HG03571 (cell line): Measurements from ENCODE around the gene DVL1.

Experiments used
- ATAC-seq: cut with Tn5 transposase; IDR thresholded peaks from one replicate; pipeline ENCODE4 v1.9.1; 2021; ENCODE audit not compliant: unreplicated experiment

Gene DVL1

GRCh38 chr1:1312450-1313314 is 36.5 kb downstream of the DVL1 start:
- no peak for ATAC-seq

- no peak for ATAC-seq
Observed at GRCh38 chr1:1311107-1312104, 37.8 kb downstream of the DVL1 start.

GRCh38 chr1:1310476-1311053 is 38.7 kb downstream of the DVL1 start:
- ATAC-seq = no peak

- ATAC-seq = no peak
Observed at GRCh38 chr1:1310109-1310385, 39.2 kb downstream of the DVL1 start.

DNA sequence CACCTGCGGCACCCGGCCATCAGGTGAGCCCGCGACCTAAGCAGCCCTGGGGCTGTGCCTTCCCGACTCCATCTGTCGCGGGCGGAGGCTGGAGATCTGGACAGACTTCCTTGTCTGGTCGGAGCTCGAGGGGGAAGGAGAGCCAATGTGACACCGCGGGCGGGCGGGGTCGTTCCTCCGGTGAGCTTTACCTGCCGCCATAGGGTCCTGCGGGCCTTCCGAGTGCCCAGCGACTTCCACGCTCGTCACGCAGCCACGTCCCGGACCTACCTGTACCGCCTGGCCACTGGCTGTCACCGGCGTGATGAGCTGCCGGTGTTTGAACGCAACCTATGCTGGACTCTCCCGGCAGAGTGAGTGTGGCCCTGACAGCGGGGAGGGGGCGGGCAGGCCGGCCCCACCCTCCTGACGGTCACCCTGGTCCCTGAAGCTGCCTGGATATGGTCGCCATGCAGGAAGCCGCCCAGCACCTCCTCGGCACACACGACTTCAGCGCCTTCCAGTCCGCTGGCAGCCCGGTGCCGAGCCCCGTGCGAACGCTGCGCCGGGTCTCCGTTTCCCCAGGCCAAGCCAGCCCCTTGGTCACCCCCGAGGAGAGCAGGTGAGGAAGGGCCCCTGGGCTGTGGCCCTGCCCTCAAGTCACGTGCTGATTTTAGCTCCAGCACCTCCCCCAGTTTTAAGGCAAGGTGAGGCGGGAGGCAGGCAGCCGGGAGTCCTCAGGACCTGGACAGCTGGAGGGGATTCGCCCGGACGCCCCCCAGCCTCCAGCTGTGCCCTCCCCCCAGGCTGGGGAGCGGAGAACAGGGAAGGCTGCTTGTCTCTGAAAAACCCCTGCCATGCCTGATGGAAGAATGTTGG is 39.7 kb downstream of the DVL1 start:
- ATAC-seq = no peak

DNA sequence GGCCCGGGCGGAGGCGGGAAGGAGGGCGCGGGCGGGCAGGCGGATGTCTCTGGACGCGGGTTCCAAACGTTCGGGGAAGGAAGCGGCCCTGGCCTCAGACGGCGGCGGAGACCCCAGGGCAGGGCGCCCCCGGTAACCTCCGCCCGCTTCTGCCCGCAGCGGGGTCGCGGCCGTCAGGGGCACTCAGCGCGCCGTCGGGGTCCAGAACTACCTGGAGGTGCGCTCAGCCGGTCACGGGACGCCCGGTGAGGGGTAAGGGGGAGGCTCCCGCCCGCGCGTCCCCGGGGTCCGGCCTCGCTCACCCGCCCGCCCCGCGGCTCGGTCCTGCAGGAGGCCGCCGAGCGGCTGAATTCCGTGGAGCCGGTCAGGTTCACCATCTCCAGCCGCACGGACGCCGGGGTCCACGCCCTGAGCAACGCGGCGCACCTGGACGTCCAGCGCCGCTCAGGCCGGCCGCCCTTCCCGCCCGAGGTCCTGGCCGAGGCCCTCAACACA is 40.4 kb downstream of the DVL1 start:
- peak; percentile 6 for ATAC-seq

DNA sequence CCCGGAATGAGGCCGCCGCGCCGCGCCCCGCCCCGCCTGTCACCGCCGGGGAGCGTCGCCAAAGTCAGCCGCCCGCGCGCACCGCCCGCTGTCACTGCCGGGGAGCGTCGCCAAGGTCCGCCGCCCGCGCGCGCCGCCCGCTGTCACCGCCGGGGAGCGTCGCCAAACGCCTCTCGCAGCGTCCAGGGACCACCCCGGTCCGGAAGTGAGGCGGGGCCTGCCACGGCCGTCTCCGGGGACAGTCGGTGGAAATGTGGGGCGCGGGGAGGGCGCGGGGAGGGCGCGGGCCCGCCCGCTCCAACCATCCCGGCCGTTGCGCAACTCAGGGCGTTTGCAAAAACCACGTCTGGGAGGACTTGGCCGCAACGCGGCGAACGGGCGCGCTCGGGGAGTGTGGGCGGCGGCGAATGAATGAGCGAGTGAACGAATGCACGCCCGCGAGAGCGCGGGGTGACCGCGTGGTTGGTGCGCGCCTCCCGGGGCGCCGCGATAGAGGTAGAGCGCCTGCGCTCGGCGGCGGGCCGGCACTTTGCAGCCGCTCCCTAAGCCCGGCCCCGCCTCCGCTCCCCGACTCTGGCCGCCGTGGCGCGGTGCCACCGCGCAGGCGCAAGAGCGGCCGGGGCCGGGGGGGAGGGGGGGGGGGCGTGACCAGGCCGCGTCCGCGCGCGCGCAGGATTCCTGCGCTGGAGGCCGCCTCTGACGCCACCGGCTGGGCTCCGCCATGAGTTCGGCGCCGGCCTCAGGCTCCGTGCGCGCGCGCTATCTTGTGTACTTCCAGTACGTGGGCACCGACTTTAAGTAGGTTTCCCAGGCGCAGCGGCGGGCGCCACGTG is 41.1 kb downstream of the DVL1 start, which contains the start of the genes ACAP3 and PUSL1:
Gene ACAP3, minus strand, starts transcription at position 8 of the 833 bp plus-strand sequence. CDS start 115 bp downstream, outside the sequence.
Gene PUSL1, plus strand, starts transcription at position 675 of the 833 bp plus-strand sequence. Its CDS starts 47 bp downstream, at position 722.
- ATAC-seq = peak; percentile 49

- peak; percentile 6 for ATAC-seq
Observed at GRCh38 chr1:1307261-1307922, 41.8 kb downstream of the DVL1 start.

GRCh38 chr1:1306661-1307260 is 42.5 kb downstream of the DVL1 start:
- ATAC-seq = no peak

DNA sequence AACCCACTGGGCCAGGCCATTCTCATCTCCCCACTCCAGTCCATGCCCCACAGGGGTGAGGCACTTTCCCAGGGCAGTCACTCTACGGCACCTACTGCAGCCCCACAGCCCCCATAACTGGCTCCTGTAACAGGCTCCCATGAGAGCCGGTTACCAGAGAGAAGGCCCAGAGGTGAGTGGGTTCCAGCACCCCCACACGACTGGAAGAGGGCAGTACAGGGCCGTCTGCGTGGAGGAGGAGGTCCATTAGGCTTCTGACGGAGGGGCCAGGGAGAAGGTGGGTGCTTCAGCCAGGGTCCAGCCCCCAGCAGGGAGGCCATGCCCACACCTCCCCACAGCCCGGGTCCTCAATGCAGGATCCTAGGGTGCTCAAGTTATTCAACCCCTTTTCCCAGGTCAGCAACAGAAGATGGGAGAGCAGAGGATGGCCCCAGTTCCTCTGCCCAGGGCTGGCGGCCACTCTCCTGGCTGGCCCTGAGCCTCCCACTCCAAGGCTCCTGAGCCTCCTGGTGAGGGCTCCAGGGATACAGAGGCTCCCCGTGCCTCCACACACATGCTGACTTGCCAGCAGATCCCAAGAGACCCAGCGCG is 43.1 kb downstream of the DVL1 start:
- ATAC-seq = no peak

DNA sequence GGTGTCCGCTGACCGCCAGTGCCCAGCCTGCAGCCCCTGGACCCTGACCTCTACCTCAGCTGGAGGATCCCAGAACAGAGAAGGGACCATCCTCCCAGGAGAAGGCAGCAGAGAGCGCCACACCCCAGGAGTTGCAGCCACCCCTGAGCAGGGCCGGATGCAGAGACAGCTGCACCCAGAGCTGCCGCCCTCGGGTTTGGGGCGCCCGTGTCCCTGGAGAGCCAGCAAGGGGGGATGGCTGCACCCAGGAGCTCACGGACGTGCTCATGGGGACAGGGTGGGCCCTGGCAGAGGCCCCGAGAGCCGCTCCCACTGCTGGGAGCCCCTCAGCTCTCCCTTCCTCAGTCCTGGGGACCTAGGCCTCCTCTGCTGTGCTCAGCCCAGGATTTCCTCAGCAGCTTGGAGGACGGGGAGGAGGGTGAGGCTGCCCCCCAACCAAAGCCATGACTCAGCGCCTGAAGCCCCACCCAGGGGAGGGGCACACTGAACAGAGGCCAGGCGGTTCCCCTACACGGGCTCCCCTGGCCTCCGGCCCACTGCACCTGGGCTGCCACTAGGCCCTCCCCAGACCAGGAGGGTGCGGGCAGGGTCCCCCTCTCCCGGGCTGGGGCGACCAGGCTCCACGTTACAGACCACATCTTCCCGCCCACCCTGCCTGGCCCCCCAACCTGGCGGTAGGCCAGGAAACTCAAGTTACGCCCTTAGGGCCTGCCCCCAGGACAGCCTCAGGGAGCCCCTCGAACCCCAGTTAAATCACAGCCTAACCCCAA is 43.7 kb downstream of the DVL1 start:
- no peak for ATAC-seq

- ATAC-seq = no peak
Observed at GRCh38 chr1:1304331-1305299, 44.6 kb downstream of the DVL1 start.

GRCh38 chr1:1303736-1304135 is 45.5 kb downstream of the DVL1 start:
- no peak for ATAC-seq

DNA sequence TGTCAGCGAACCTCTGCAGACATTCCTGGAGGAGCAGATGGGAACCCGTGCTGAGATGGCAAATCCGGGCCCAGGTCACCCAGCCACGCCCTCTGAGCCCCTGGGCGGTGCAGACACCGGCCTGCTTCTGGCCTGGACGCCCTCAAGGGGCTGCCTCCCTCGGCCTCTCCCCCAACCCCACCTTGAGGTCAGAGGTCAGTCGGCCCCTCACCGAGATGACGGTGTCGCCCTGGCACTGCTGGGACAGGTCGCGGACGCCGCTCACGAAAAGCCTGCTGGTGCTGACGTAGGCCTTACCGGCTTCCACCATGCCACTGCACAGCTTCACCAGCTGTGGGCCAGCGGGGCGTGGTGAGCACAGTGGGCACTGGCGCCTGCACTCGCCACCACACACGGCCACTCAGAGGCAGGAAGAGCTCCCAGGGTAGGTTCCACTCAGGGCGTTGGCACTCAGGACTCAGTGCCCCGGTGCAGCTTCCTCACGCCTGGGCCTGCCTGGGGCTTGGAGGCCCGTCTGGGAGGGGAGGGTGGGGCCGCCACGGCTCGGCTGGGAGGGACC is 46.2 kb downstream of the DVL1 start:
- ATAC-seq = no peak

GRCh38 chr1:1302006-1302430 is 47.2 kb downstream of the DVL1 start:
- no peak for ATAC-seq

- ATAC-seq = no peak
Observed at GRCh38 chr1:1300352-1300739, 48.9 kb downstream of the DVL1 start.
